ENCODE data around the gene SLC25A46. TPM values are rescaled to one million over a fixed set of nuclear protein-coding genes. Genes with fewer than 3 reads are reported as not detected.

SLC25A46 gene
- total and polyA plus RNA-seq, 2 experiments from 2014 or later: 14.1 to 33.1 TPM

DNA sequence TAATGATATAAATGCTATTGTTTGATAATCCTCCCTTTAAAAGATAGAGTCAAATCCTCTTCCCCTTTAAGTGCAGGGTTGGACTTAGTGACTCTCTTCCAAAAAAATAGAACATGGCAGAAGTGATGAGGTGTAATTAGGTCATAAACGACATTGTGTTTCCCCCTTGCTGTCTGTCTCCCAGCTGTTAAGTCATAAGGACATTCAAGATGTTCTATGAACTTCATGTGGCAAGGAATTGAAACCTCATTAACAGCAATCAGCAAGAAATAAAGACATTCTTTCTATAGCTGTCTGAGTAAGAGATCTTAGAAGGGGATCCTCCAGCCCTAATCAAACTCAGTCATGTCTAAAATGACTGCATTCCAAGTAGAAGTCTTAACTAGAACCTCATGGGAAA is 3.3 kb upstream of the SLC25A46 start:
- Histone ChIP-seq H3K9me2 (ENCODE audit: insufficient read depth) (no peaks in the 10 kb centered on the region), H3K4me3 (no peak overlapping the region), H3K4me2 (no peak overlapping the region), H4K20me1 (replicated peaks; ENCODE audit: insufficient read depth) (no peaks in the 10 kb centered on the region), H3K4me1 (ENCODE audit: insufficient read depth) (peaks cover 12% of the 10 kb centered on the region; the same call in 1 of the 2 replicates), H3K27me3 (ENCODE audit: insufficient read depth) (no peaks in the 10 kb centered on the region), H3K36me3 (ENCODE audit: insufficient read depth) (no peaks in the 10 kb centered on the region), H3K27ac (ENCODE audit: low read depth) (no peak overlapping the region), H3F3A (replicated peaks; ENCODE audit: low read depth) (no peaks in the 10 kb centered on the region), H2AFZ (no peak overlapping the region), H3K79me2 (replicated peaks; ENCODE audit: insufficient read depth) (peaks cover 10% of the 10 kb centered on the region; the same call in 1 of the 2 replicates)
- peaks cover 2% of the 10 kb centered on the region for H3K27me3 Mint-ChIP-seq (ENCODE audit: insufficient read depth, low read depth, poor library complexity)
- no peak for TF ChIP-seq EZH2phosphoT487 (IDR thresholded peaks at IDR 0.05; ENCODE audit: unreplicated experiment)
- no peak for TF ChIP-seq CREB1 (CRISPR knock-in tag; IDR thresholded peaks at IDR 0.05; ENCODE audit: low read depth)
- TF ChIP-seq, protein P1, sequence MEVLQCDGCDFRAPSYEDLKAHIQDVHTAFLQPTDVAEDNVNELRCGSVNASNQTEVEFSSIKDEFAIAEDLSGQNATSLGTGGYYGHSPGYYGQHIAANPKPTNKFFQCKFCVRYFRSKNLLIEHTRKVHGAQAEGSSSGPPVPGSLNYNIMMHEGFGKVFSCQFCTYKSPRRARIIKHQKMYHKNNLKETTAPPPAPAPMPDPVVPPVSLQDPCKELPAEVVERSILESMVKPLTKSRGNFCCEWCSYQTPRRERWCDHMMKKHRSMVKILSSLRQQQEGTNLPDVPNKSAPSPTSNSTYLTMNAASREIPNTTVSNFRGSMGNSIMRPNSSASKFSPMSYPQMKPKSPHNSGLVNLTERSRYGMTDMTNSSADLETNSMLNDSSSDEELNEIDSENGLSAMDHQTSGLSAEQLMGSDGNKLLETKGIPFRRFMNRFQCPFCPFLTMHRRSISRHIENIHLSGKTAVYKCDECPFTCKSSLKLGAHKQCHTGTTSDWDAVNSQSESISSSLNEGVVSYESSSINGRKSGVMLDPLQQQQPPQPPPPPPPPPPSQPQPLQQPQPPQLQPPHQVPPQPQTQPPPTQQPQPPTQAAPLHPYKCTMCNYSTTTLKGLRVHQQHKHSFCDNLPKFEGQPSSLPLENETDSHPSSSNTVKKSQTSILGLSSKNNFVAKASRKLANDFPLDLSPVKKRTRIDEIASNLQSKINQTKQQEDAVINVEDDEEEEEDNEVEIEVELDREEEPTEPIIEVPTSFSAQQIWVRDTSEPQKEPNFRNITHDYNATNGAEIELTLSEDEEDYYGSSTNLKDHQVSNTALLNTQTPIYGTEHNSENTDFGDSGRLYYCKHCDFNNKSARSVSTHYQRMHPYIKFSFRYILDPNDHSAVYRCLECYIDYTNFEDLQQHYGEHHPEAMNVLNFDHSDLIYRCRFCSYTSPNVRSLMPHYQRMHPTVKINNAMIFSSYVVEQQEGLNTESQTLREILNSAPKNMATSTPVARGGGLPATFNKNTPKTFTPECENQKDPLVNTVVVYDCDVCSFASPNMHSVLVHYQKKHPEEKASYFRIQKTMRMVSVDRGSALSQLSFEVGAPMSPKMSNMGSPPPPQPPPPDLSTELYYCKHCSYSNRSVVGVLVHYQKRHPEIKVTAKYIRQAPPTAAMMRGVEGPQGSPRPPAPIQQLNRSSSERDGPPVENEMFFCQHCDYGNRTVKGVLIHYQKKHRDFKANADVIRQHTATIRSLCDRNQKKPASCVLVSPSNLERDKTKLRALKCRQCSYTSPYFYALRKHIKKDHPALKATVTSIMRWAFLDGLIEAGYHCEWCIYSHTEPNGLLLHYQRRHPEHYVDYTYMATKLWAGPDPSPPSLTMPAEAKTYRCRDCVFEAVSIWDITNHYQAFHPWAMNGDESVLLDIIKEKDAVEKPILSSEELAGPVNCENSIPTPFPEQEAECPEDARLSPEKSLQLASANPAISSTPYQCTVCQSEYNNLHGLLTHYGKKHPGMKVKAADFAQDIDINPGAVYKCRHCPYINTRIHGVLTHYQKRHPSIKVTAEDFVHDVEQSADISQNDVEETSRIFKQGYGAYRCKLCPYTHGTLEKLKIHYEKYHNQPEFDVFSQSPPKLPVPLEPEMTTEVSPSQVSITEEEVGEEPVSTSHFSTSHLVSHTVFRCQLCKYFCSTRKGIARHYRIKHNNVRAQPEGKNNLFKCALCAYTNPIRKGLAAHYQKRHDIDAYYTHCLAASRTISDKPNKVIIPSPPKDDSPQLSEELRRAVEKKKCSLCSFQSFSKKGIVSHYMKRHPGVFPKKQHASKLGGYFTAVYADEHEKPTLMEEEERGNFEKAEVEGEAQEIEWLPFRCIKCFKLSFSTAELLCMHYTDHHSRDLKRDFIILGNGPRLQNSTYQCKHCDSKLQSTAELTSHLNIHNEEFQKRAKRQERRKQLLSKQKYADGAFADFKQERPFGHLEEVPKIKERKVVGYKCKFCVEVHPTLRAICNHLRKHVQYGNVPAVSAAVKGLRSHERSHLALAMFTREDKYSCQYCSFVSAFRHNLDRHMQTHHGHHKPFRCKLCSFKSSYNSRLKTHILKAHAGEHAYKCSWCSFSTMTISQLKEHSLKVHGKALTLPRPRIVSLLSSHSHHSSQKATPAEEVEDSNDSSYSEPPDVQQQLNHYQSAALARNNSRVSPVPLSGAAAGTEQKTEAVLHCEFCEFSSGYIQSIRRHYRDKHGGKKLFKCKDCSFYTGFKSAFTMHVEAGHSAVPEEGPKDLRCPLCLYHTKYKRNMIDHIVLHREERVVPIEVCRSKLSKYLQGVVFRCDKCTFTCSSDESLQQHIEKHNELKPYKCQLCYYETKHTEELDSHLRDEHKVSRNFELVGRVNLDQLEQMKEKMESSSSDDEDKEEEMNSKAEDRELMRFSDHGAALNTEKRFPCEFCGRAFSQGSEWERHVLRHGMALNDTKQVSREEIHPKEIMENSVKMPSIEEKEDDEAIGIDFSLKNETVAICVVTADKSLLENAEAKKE (CRISPR knock-in tag; IDR thresholded peaks at IDR 0.05): no peak
- H3K4me3 Mint-ChIP-seq: no peak overlapping the region
- ATAC-seq (no peak), DNase-seq (ENCODE audit: low spot score) (no peak)
- peaks cover 6% of the 10 kb centered on the region for H3K4me1 Mint-ChIP-seq
- no peaks in the 10 kb centered on the region for H3K36me3 Mint-ChIP-seq (ENCODE audit: low read depth)
- no peak overlapping the region for H3K27ac Mint-ChIP-seq
- peaks cover 12% of the 10 kb centered on the region; the same call in 2 of the 3 replicates for H3K9me3 Mint-ChIP-seq

DNA sequence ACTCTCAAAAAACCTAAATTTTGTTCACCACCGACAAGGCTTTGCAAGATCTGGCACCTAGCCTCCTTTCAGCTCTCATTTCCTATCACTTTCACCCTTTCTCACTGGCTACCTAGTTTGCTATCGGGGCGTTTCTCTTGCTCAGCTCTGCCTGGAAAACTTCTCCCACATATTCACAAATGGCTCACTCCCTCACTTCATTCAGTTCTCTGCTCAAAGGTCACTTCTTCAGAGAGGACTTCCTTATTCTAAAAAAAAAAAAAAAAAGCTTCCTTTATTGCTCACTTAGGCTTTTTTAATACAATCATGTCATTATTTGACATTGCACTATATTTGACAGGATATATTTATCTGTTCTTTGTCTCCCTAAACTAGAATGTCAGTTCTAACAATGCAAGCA is 2.1 kb upstream of the SLC25A46 start:
- Histone ChIP-seq H3F3A (replicated peaks; ENCODE audit: low read depth) (no peaks in the 10 kb centered on the region), H3K4me3 (no peak overlapping the region), H3K9me2 (ENCODE audit: insufficient read depth) (no peaks in the 10 kb centered on the region), H3K4me2 (no peak overlapping the region), H3K4me1 (ENCODE audit: insufficient read depth) (peaks cover 12% of the 10 kb centered on the region; the same call in 1 of the 2 replicates), H3K79me2 (replicated peaks; ENCODE audit: insufficient read depth) (peaks cover 10% of the 10 kb centered on the region; the same call in 1 of the 2 replicates), H4K20me1 (replicated peaks; ENCODE audit: insufficient read depth) (no peaks in the 10 kb centered on the region), H3K36me3 (ENCODE audit: insufficient read depth) (no peaks in the 10 kb centered on the region), H3K27ac (ENCODE audit: low read depth) (no peak overlapping the region), H3K27me3 (ENCODE audit: insufficient read depth) (no peaks in the 10 kb centered on the region), H2AFZ (no peak overlapping the region)
- Mint-ChIP-seq H3K36me3 (ENCODE audit: low read depth) (no peaks in the 10 kb centered on the region), H3K27ac (no peak overlapping the region), H3K9me3 (peaks cover 9% of the 10 kb centered on the region; the same call in 2 of the 3 replicates), H3K4me1 (peaks cover 6% of the 10 kb centered on the region), H3K27me3 (ENCODE audit: insufficient read depth, low read depth, poor library complexity) (peaks cover 2% of the 10 kb centered on the region), H3K4me3 (no peak overlapping the region)
- DNase-seq (ENCODE audit: low spot score) (no peak), ATAC-seq (no peak)
- TF ChIP-seq ZNF114 (CRISPR knock-in tag; IDR thresholded peaks at IDR 0.05) (no peak), EZH2 (IDR thresholded peaks at IDR 0.05; ENCODE audit: low read depth, unreplicated experiment) (no peak)
- TF ChIP-seq, protein P2, sequence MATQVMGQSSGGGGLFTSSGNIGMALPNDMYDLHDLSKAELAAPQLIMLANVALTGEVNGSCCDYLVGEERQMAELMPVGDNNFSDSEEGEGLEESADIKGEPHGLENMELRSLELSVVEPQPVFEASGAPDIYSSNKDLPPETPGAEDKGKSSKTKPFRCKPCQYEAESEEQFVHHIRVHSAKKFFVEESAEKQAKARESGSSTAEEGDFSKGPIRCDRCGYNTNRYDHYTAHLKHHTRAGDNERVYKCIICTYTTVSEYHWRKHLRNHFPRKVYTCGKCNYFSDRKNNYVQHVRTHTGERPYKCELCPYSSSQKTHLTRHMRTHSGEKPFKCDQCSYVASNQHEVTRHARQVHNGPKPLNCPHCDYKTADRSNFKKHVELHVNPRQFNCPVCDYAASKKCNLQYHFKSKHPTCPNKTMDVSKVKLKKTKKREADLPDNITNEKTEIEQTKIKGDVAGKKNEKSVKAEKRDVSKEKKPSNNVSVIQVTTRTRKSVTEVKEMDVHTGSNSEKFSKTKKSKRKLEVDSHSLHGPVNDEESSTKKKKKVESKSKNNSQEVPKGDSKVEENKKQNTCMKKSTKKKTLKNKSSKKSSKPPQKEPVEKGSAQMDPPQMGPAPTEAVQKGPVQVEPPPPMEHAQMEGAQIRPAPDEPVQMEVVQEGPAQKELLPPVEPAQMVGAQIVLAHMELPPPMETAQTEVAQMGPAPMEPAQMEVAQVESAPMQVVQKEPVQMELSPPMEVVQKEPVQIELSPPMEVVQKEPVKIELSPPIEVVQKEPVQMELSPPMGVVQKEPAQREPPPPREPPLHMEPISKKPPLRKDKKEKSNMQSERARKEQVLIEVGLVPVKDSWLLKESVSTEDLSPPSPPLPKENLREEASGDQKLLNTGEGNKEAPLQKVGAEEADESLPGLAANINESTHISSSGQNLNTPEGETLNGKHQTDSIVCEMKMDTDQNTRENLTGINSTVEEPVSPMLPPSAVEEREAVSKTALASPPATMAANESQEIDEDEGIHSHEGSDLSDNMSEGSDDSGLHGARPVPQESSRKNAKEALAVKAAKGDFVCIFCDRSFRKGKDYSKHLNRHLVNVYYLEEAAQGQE (IDR thresholded peaks at IDR 0.05; ENCODE audit: unreplicated experiment): no peak
